OCI-M2 (cell line): Measurements from ENCODE around the gene CLEC4G.
"Not testable (repeated sequence)": the region's sequence is repeated elsewhere in the genome, so short reads cannot be mapped to it uniquely, and the experiment has no call there.

Experiments
- DNase-seq: peaks from one replicate; lab custom pipeline; 2025; ENCODE audit not compliant: unreplicated experiment; lab: John Stamatoyannopoulos, UW

The CLEC4G gene

GRCh38 chr19:7746903-7747884, 15.3 kb upstream of the CLEC4G start, which contains the start of gene CD209:
CD209 (minus strand) TSS chr19:7747534; CDS start chr19:7747511, 23 bp downstream.
- DNase-seq: no peak

GRCh38 chr19:7746306-7746705, 14.4 kb upstream of the CLEC4G start:
- DNase-seq: not testable (repeated sequence)

GRCh38 chr19:7744871-7745650, 13.2 kb upstream of the CLEC4G start:
- DNase-seq: no peak

GRCh38 chr19:7744199-7744786, 12.4 kb upstream of the CLEC4G start:
- DNase-seq: no peak

- no peak for DNase-seq
Observed at GRCh38 chr19:7743425-7743841, 11.5 kb upstream of the CLEC4G start.

GRCh38 chr19:7742991-7743390, 11.1 kb upstream of the CLEC4G start:
- no peak for DNase-seq

GRCh38 chr19:7742575-7742974, 10.7 kb upstream of the CLEC4G start:
- no peak for DNase-seq

GRCh38 chr19:7740682-7741054, 8.8 kb upstream of the CLEC4G start:
- DNase-seq: no peak

- DNase-seq: no peak
Observed at GRCh38 chr19:7739801-7740681, 8.1 kb upstream of the CLEC4G start.

- DNase-seq: no peak
Observed at GRCh38 chr19:7739211-7739755, 7.4 kb upstream of the CLEC4G start.

GRCh38 chr19:7738023-7738422, 6.1 kb upstream of the CLEC4G start:
- DNase-seq: no peak

- no peak for DNase-seq
Observed at GRCh38 chr19:7737215-7737614, 5.3 kb upstream of the CLEC4G start.

GRCh38 chr19:7736148-7736547, 4.2 kb upstream of the CLEC4G start:
- DNase-seq: no peak

- no peak for DNase-seq
Observed at GRCh38 chr19:7734220-7735203, 2.6 kb upstream of the CLEC4G start.

- DNase-seq: no peak
Observed at GRCh38 chr19:7733376-7733775, 1.5 kb upstream of the CLEC4G start.

- DNase-seq: no peak
Observed at GRCh38 chr19:7731615-7732014, 295 bp downstream of the CLEC4G start.

- no peak for DNase-seq
Observed at GRCh38 chr19:7731218-7731595, 703 bp downstream of the CLEC4G start.

GRCh38 chr19:7730286-7731217, 1.4 kb downstream of the CLEC4G start:
- DNase-seq: no peak
